Renal pelvis (tissue), 4 donors: Measurements from ENCODE around the gene CAPRIN2. TPM values are rescaled to one million over a fixed set of nuclear protein-coding genes. Genes with fewer than 3 reads are reported as not detected.
A peak's percentile ranks its signal among the peaks of the same experiment; 100 is the strongest.

Source experiments
- DNase-seq: peaks from one replicate; pipeline ENCODE4 v3.0.0-alpha.2; 2013
- polyA plus RNA-seq, 3 donors: library from polyadenylated mRNA; unstranded; fragments of 120-200 nt; gene quantifications; one replicate each; pipeline ENCODE4 v1.2.1, GENCODE V29; 2013; ENCODE audit not compliant: insufficient read length in 3 of 3

CAPRIN2 gene
- polyA plus RNA-seq, 3 donors = 34.7 to 52.5 (median 50.8) TPM

DNA sequence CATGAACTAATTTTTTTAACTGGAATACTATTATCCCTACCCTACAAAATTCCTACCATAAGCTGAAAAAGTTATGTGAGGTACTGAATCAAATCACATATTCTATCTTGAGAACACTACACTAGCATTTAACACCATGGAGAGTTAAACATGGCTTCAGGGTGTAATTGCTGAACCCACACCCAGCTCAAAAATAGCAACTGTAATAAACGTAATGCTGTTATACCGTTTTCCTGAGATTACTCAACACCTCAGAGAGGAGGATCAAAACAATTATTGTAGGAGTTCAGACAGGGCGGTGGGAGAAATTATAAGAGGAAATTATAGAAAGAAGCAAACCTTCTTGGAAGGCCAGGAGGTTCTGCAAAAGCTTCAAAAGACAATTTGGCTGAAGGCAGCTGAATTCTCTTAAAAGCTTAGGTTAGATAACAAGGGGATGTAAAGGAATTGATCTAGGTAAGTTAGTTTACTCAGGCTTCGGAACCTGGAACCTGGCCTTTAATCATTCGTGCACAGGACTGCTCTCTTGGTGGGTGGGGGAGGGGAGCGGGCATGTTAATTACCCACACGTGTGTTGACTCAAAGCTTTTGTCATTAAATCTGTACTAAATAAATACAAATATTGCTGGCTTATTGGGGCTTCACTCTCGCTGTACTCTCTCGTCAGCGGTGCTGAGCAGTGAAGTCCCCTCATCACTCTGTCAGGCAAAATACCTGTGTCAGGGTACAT, 47.0 kb downstream of the CAPRIN2 start:
- no peak for DNase-seq

DNA sequence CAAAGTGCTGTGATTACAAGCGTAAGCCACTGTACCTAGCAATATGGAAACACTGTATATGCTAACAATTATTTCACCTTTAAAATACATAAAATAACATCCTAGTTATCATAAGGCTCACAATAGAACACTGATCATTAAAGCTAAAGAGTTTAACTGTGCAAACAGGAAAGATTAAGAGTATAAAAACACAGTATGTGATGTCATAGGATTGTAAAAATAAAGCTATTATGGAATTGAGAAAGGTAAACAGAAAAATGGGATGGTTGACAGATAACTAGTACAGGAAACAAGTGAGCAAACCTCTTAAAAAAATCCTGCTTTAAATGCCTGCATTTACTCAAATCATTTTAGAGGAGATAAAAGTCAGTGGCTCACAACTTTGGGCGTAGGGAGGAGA, 48.3 kb downstream of the CAPRIN2 start:
- no peak for DNase-seq

DNA sequence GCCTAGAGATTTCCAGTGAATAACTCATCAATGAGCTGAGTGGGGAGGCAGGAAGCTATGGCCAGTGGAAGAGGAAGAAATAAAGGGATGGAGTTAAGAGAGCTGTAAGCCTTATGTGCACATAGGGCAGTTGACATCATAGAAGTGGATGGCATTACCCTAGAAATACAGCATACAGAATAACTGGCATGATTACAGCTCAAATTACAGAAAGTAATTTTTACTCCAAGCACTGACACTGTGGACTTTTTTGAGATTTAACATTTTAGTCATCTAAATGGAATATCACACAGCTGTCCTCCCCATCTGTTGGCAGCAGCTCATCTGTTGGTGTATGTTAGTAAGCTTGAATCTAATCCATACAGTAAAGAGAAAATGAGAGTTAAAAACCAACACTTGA, 53.7 kb downstream of the CAPRIN2 start:
- DNase-seq = no peak

DNA sequence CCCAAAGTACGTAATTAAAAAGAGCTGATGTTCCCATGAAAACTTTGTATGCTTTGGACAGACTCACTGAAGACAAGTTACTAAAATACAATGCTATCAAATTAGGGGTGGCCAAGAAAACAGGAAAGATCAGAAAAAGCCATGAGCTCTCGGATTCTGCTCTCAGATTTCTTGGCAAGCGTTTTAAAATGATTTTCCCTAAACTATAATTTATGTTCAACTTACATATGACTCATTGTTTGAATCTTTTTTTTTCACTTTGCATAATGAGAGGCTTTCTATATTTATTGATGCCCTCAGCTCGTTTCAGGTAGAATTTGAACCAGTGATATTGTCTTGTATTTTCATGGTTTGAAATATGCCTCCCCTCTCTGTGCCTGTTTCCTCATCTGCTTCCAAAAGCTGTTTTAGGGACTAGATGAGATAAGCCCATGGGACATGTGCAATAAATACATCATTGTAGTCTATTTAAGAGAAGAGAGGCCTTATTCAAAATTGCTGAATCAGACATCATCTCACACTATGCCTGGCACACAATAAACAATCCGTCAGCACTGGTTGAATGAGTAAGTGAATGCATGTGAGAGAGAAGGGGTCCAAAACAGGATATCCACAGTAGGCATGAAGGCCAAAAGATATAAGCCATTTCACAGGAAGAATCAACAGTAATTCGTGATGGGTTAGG, 54.4 kb downstream of the CAPRIN2 start:
- DNase-seq = no peak

DNA sequence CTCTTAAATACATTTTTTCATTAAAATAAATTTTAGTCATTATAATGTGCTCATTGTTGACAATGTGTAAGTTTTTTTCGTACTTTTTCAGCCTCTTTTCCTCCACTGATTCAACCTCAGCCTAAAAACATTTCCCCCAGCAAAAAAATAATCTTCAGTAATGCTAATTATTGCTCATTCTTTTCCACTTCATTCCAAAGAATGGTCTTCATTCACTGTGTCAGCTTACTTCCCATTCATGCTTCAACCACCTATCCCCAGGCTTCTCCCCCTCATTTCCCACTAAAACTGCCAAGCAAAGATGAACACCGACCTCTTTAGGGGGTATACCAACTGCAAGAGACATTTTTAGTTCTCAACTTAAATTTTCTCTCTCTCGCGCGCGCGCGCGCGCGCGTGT, 56.4 kb downstream of the CAPRIN2 start:
- no peak for DNase-seq

DNA sequence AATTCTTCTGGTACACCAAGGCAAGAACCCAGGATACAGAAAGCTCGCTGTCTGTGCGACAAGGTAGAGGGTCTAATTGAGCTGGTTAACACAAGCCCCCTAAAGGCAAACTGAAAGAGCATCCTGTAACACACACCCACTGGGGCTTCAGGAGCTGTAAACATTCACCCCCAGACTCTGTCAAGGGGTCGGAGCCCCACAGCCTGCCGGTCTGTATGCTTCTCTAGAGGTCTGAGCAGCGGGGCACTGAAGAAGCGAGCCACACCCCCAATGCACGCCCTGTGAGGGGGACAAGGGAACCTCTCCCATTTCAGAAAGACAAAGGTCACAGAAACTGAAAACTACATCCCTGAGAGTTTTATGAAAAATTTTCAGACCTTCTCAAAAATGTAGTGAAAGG, 57.8 kb downstream of the CAPRIN2 start:
- no peak for DNase-seq

DNA sequence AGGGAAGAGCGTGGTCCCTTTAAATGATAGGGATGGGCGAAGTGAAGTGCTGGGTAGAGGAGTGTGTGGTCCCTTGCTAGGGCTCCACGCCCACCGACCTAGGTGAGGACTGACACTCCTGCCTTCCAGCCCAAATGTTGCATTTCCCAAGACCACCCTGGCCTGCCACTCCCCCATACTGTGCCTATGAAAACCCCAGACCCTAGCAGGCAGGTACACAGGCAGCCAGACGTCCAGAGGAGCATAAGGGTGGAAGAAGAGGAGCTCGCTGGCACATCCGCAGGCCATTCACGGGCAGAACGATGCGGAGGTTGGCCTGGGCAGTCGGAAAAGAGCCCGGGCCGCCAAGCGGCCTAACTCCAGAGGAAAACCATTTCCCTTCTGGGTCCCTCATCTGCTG, 58.3 kb downstream of the CAPRIN2 start:
- DNase-seq = no peak

DNA sequence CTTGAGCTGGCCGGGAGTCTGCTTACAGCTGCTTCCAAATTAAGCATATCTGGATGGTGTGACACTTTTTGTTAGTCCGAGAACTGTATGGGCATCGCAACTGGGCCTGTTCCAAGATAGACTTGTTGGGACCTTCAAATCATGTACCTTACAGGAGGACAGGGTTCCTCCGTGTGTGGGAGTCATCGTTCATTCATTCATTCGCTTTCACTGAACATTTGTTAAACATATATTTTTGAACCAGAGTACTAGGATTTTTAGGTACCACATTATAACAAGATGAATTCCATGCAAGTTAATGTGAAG, 58.7 kb downstream of the CAPRIN2 start:
- DNase-seq = no peak

DNA sequence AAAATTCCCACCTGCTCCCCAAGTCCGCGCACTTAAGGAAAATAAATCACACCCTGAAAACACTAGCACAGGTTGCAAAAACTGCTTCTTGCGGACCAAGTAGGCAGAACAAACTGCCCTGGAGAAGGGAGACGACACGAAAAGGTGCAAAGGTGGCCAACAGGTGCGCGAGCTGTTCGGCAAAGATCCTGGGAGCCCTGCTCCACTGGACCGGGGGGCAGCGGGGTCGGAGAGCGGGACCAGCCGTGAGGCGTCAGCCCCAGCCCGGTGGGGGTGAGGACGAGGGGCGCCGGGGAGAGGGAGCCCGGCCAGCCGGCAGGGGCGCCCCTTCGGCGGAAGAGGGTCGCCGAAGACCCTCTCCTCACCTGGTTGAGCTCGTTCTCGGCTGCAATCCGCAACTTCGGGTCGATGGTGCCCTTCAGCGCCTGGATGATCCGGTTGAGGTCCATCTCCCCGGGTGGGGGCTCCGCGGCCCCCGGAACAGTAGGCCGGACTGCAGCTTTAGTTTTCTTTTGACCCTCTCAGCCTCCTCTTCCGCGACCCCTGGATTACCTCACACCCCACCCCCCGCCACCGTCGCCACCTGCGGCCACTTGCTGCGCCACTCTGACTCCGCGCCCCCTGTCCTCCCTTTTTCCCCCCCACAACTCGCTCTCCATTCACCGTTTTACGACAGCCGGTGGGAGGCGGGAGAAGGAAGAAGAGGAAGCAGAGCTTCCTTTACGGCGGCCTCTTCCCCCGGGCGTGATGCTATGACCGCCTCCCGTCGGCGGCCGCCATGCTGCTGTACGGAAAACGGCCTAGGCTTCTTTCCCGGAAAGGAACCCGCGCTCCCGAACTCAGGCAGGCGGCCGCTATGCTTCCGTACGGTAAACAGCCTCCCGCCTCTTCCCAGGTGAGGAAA, 59.3 kb downstream of the CAPRIN2 start, which contains the start of gene IPO8:
TSS of gene IPO8 (minus strand) at position 671 of the 904 bp plus-strand sequence. CDS start at position 449, 222 bp downstream.
- peak; percentile 96 for DNase-seq

DNA sequence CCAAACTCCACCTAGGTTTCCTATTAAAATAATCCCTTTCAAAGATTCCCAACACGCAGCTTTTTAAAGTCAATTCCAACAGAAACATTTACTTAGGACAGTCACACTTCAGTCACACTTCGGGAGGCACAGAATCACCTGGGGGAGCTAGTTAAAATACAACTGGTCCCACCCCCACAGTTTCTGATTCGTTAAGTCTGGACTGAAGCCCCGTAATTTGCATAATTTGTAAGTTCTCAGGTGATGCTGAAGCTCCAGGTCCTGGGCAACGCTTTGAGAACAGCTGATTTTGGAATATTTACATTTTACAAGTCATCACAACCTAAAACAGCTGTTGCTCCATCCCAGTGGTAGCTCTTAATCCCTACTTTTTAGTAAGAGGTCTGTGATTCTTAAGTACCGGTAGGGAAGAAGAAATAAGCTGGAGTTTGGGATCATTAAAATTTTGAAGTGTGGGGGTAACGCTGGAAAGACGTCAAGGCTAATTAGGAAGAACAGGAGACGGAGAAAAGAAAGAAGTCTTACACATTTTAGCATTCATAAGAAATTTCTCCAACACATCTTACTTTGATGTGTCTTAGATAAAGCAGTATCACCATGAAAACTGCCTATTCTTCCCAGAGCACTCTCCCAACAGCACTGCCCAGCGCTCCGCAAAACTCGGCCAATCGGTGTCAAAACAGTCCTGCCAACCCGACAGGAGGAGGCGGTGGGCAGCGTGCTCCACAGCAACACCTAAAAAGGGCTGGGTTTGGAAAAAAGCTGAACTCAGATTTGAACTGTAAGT, 60.1 kb downstream of the CAPRIN2 start:
- peak; percentile 59 for DNase-seq

DNA sequence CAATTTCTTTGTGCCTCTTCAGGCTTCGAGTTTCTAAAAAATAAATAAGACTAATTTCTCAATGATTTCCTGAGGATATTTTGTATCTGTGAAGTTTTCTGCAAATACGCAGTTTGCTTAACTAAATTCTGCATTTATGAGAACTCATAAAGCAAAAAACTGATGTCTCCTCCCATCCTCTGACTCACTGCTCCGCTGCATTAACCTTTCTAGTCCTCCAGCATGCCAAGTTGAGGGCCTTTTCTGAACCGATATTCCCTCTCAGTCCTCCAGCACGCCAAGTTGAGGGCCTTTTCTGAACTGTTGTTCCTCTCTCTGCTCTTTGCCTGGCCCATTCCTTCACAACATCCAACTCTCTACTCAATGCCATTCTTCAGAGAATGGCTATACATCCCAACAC, 62.3 kb downstream of the CAPRIN2 start:
- no peak for DNase-seq

DNA sequence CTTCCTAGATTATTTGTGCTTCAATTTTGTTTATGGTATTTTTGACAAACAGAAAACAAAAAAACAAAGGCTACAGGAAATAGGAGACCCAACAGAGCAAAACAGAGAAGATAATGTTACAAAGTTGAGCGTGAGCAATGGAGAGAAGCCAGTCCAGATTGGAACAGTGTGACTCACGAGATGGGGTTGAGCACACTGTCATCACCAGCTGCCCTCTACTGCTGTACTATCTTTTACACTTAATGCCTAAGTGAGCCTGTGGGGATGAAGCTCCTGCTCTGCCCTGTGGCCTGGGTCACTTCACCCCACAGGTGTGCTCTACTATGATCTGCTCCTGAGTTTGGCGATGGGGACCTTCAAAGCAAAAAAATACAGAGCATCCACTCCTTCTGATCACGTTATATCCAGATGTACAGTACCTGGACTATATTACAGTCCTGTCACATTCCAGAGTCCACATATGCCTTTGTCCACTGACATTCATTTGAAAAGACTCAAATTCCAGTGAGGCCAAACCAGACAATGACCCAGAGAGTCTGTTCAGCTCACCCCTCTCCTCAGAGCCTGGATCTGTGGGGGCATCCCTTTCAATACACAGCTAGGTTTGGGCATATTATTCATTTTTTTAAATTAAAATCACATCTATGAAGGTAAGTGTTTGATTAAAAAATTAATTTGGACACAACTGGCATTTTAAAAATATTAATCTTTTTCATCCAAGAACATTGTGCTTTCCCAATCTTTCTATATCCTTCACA, 63.5 kb downstream of the CAPRIN2 start:
- DNase-seq = peak; percentile 21

DNA sequence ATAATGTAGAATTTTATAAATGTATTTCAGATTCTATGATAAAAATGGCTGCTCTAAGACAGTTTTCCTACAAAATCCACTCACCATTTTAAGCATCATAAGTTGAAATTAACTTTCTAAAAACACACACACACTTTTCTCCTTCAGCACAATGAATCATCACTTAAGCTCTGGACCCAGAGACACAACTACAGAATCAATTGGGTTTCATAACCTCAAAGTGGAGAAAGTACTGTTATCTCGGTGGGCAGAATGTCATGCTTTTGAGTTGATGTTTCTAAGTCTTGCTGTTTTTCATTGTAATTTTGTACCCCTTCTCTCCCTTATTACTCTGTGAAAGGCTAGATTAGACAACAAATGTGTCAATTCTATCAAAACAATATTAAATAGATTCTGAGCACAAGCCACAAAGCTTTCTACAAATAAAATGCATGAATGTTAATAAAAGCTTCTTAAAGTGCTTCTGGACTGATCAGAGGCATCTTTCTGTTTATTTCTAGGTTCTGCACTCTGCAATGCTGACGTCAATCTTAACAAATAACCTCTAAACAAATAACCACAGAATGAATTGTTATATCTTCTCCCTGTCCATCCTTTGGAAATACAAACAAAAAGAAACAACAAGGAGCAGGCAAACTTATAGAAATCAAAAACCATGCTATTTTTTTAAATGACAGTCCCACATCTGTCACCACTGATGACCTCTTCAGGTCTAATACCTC, 67.3 kb downstream of the CAPRIN2 start:
- DNase-seq = no peak

DNA sequence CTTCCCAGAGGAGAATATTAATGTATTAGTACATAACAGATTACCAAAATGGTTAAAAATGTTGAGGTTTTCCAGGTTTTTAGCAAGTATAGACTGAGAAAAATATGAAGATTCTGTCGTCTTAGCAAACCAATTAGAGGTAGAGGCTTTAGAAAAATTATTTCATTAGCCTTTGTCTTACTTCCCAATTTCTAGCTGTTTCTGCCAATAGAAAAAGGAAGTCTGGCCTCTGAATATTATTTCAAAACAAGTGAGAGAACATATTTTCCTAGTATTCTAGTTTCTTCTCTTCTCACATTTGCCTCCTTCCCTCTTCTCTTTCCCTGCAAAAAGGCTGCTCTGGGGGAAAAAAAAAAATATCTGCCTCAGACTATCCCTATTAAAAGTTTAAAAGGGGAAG, 75.5 kb downstream of the CAPRIN2 start:
- no peak for DNase-seq

DNA sequence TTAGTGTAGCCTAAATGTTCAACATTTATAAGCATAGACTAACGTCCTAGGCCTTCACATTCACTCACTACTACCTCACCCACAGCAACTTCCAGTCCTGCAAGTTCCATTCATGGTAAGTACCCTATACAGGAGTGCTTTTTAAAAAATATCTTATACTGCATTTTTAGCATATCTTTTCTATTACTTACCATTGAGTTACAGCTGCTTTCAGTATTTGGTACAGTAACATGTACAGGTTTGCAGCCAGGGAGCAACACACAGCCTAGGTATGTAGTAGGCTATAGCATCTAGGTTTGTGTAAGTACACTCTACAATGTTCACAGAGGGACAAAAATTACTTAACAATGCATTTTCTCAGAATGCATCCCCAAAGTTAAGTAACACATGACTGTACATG, 76.5 kb downstream of the CAPRIN2 start:
- no peak for DNase-seq

DNA sequence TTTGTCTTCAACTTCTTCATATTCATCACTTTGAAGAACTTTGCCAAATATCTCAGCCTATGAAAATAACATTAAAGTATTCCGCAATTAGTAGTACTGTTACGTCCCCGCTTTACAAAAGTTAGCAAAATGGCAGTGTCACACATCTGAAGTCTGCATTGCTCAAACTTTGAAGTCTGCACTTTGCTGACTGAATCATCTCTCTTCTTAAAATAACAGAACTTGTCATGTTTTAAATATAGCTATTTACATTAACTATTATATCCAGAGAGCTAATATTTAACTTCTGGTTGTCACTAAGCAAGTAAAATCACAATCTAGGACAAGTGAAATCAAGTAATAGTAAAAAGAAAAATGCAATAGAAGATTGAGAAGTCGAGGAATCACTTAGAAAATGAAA, 93.5 kb downstream of the CAPRIN2 start:
- DNase-seq = no peak
